Chondrocyte (in vitro differentiated cells): ENCODE data around the gene ZNF677. TPM values are rescaled to one million over a fixed set of nuclear protein-coding genes. Genes with fewer than 3 reads are reported as not detected.
"Not testable (repeated sequence)": the region's sequence is repeated elsewhere in the genome, so short reads cannot be mapped to it uniquely, and the experiment has no call there.

ENCODE experiments used
- DNase-seq: peaks from one replicate; pipeline ENCODE4 v3.0.0; 2021; ENCODE audit warnings: mixed read lengths, low spot score
- H3K27ac Mint-ChIP-seq: one replicate; pipeline ENCODE4 v1.8.0; 2021; ENCODE audit warnings: mild to moderate bottlenecking, moderate library complexity, mixed read lengths; ENCODE audit not compliant: unreplicated experiment
- H3K27me3 Mint-ChIP-seq: 2 replicates; pipeline ENCODE4 v1.8.0; 2021; ENCODE audit warnings: low read depth, mixed read lengths
- H3K36me3 Mint-ChIP-seq: 2 replicates; pipeline ENCODE4 v1.8.0; 2021; ENCODE audit warnings: low read depth, mixed read lengths
- H3K4me1 Mint-ChIP-seq: 2 replicates; pipeline ENCODE4 v1.8.0; 2021; ENCODE audit warnings: low read depth, mild to moderate bottlenecking, mixed read lengths
- H3K4me3 Mint-ChIP-seq: one replicate; pipeline ENCODE4 v1.8.0; 2021; ENCODE audit warnings: mild to moderate bottlenecking, moderate library complexity, mixed read lengths; ENCODE audit not compliant: unreplicated experiment
- H3K9me3 Mint-ChIP-seq: 2 replicates; pipeline ENCODE4 v1.8.0; 2021; ENCODE audit warnings: low read depth, mixed read lengths
- total RNA-seq: library from RNA; stranded (reverse); gene quantifications from 3 replicates; pipeline ENCODE4 v1.2.1, GENCODE V29; 2021
- TF ChIP-seq, protein P1 (sequence below): fragments of 200-600 bp; sonication (generic); IDR thresholded peaks from 2 replicates; pipeline ENCODE4 v1.5.0; 2021; ENCODE audit warnings: antibody characterized with exemption, mild to moderate bottlenecking, moderate library complexity

ZNF677 gene
- total RNA-seq, 1 donor from 2014 or later: 21.2 TPM

DNA sequence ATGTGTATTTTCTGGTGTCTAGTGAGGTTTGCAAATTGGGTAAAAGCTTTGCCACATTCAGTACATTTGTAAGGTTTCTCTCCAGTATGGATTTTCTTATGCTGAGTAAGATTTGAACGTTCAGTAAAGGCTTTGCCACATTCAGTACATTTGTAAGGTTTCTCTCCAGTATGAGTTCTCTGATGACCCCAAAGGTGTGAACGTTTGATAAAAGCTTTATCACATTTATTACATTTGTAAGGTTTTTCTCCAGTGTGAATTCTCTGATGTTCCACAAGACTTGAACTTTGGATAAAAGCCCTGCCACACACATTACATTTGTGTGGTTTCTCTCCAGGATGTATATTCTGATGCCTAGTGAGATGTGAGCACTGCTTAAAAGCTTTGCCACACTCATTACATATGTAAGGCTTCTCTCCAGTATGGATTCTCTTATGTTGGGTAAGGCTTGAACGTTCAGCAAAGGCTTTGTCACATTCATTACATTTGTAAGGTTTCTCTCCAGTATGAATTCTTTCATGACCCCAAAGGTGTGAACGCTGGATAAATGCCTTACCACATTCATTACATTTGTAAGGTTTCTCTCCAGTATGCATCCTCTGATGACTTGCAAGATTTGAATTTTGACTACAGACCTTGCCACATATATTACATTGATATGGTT, 17.4 kb downstream of the ZNF677 start:
- Mint-ChIP-seq H3K4me1 (no peaks in the 10 kb centered on the region), H3K4me3 (no peak overlapping the region), H3K27ac (no peak overlapping the region), H3K36me3 (peaks cover 63% of the 10 kb centered on the region), H3K9me3 (peaks cover 78% of the 10 kb centered on the region), H3K27me3 (no peaks in the 10 kb centered on the region)
- TF ChIP-seq, protein P1, sequence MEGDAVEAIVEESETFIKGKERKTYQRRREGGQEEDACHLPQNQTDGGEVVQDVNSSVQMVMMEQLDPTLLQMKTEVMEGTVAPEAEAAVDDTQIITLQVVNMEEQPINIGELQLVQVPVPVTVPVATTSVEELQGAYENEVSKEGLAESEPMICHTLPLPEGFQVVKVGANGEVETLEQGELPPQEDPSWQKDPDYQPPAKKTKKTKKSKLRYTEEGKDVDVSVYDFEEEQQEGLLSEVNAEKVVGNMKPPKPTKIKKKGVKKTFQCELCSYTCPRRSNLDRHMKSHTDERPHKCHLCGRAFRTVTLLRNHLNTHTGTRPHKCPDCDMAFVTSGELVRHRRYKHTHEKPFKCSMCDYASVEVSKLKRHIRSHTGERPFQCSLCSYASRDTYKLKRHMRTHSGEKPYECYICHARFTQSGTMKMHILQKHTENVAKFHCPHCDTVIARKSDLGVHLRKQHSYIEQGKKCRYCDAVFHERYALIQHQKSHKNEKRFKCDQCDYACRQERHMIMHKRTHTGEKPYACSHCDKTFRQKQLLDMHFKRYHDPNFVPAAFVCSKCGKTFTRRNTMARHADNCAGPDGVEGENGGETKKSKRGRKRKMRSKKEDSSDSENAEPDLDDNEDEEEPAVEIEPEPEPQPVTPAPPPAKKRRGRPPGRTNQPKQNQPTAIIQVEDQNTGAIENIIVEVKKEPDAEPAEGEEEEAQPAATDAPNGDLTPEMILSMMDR: no peak
- no peak for DNase-seq

DNA sequence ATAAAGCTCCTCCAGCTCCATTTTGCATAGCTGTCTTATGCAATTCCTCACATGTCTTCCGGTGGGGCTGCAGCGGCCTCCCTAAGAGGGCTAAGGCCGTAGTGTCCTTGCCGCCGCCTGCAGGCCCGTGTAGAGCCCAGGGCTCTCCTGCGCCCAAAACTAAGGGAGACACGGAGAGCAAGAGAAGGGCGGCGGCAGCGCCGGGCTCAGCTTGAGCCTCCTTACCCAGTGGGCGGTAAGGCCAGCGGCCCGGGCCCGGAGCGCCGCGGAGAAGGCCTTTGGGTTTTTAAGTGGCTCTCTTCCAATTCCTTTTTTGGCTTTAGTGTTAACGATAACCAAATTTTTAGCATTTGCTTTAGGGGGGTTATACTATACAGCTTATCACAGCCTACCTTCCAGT, 30.1 kb downstream of the ZNF677 start:
- H3K4me3 Mint-ChIP-seq: no peak overlapping the region
- DNase-seq: no peak
- no peaks in the 10 kb centered on the region for H3K4me1 Mint-ChIP-seq
- no peak overlapping the region for H3K27ac Mint-ChIP-seq
- TF ChIP-seq, protein P1: no peak
- H3K9me3 Mint-ChIP-seq: peaks cover 58% of the 10 kb centered on the region
- H3K36me3 Mint-ChIP-seq: peaks cover 14% of the 10 kb centered on the region
- H3K27me3 Mint-ChIP-seq: no peaks in the 10 kb centered on the region

- not testable (repeated sequence) for H3K4me1 Mint-ChIP-seq, DNase-seq, H3K4me3 Mint-ChIP-seq, H3K27me3 Mint-ChIP-seq, H3K27ac Mint-ChIP-seq
- Mint-ChIP-seq H3K36me3 (peaks cover 18% of the 10 kb centered on the region), H3K9me3 (peaks cover 60% of the 10 kb centered on the region)
Measured at GRCh38 chr19:53222716-53223115, 32.0 kb downstream of the ZNF677 start.

DNA sequence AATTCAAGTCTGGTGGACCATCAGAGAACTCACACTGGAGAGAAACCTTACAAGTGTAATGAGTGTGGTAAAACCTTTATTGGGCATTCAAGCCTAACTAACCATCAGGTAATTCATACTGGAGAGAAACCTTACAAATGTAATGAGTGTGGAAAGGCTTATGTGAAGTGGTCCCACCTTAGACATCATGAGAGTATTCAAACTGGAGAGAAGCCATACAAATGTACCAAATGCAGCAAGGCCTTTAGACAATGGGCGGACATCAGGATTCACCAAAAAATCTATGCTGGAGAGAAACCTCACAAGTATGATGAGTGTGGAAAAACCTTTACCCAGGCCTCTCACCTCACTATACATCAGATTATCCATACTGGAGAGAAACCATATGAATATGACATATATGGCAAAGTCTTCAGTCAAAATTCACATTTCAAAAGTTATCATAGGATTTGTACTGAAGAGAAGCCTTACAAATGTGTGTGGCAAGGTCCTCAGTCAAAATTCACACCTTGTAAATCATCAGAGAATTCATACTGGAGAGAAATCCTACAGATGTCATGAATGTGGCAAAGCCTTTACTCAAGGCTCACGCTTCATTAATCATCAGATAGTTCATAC, 41.9 kb downstream of the ZNF677 start:
- no peak overlapping the region for H3K4me3 Mint-ChIP-seq
- H3K36me3 Mint-ChIP-seq: peaks cover 68% of the 10 kb centered on the region
- no peaks in the 10 kb centered on the region for H3K27me3 Mint-ChIP-seq
- no peaks in the 10 kb centered on the region for H3K4me1 Mint-ChIP-seq
- TF ChIP-seq, protein P1: no peak
- H3K9me3 Mint-ChIP-seq: peaks cover 79% of the 10 kb centered on the region
- DNase-seq: no peak
- no peak overlapping the region for H3K27ac Mint-ChIP-seq

DNA sequence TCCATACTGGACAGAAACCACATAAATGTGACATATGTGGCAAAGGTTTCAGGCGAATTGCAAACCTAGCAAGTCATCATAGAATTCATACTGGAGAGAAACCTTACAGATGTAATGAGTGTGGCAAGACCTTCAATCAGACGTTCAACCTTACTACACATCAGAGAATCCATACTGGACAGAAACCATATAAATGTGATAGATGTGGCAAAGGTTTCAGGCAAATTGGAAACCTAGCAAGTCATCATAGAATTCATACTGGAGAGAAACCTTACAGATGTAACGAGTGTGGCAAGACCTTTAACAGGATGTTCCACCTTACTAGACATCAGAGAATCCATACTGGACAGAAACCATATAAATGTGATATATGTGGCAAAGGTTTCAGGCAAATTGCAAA, 43.1 kb downstream of the ZNF677 start:
- not testable (repeated sequence) for H3K27me3 Mint-ChIP-seq, H3K4me1 Mint-ChIP-seq, DNase-seq, H3K27ac Mint-ChIP-seq, H3K4me3 Mint-ChIP-seq
- peaks cover 86% of the 10 kb centered on the region for H3K9me3 Mint-ChIP-seq
- peaks cover 78% of the 10 kb centered on the region for H3K36me3 Mint-ChIP-seq

DNA sequence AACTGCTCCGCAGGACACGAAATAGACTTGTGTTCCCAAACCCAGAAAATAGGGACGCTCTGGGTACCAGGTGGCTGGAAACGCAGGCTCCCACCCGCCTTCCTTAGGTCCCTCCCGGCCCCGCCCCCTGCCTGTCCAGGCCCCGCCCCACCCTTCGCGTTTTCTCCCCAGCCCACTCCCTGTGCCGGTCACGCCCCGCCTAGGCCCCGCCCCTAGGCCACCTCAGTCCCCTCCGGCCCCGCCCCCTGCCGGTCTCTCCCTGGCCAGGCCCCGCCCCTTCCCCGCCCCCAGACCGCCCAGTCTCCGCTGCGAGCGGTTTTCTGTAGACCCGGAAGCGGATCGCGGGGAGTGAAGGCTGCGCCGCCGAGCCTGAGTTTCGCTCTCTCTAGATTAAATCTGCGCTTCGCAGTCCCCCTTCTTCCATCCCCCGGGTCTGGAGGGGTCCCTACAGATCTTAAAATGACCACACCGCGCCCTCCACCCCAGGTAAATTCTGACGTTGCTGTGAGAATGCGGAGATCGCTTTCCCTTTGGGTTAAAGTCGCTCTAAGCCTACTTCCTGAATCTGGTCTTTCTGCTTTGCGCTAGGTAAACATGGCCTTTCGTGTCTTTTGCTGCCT, 57.8 kb downstream of the ZNF677 start:
- TF ChIP-seq, protein P1: no peak
- Mint-ChIP-seq H3K36me3 (peaks cover 22% of the 10 kb centered on the region), H3K27me3 (no peaks in the 10 kb centered on the region), H3K4me3 (peak overlapping the region; percentile 99), H3K27ac (peak overlapping the region; percentile 97), H3K9me3 (peaks cover 22% of the 10 kb centered on the region), H3K4me1 (peaks cover 26% of the 10 kb centered on the region)
- DNase-seq: peak; percentile 96
